WTC11 (cell line): Measurements from ENCODE around the gene PPP2R5A.

ENCODE experiments used
- CREB1 ChIP-seq: sonication (generic); formaldehyde crosslinking; IDR thresholded peaks from 2 replicates; pipeline ENCODE4 v1.8.0; 2023; ENCODE audit warnings: mild to moderate bottlenecking, missing genetic modification reagents
- CTCF ChIP-seq: fragments of 200-600 bp; IDR thresholded peaks from 2 replicates; pipeline ENCODE4 v1.8.0; 2022; ENCODE audit warnings: antibody characterized with exemption
- E2F4 ChIP-seq: sonication (generic); formaldehyde crosslinking; IDR thresholded peaks from 2 replicates; pipeline ENCODE4 v1.8.1; 2022; ENCODE audit warnings: low read depth, mild to moderate bottlenecking, moderate library complexity, missing genetic modification reagents, borderline replicate concordance
- ELF4 ChIP-seq: sonication (generic); formaldehyde crosslinking; IDR thresholded peaks from 2 replicates; pipeline ENCODE4 v1.8.1; 2022; ENCODE audit warnings: low read depth, mild to moderate bottlenecking, moderate library complexity, missing genetic modification reagents
- JUN ChIP-seq: sonication (generic); formaldehyde crosslinking; IDR thresholded peaks from 2 replicates; pipeline ENCODE4 v1.8.0; 2023; ENCODE audit warnings: mild to moderate bottlenecking, missing genetic modification reagents
- NFYB ChIP-seq: sonication (generic); formaldehyde crosslinking; conservative IDR thresholded peaks from 2 replicates; pipeline ENCODE4 v1.8.0; 2022; ENCODE audit warnings: low read depth, missing genetic modification reagents
- NR3C1 ChIP-seq: sonication (generic); formaldehyde crosslinking; conservative IDR thresholded peaks from 2 replicates; pipeline ENCODE4 v1.8.1; 2023; ENCODE audit warnings: low read depth, mild to moderate bottlenecking, missing genetic modification reagents
- PRDM15 ChIP-seq: sonication (generic); formaldehyde crosslinking; IDR thresholded peaks from 2 replicates; pipeline ENCODE4 v1.8.0; 2022; ENCODE audit warnings: missing genetic modification reagents
- RELA ChIP-seq: sonication (generic); formaldehyde crosslinking; IDR thresholded peaks from 2 replicates; pipeline ENCODE4 v1.8.1; 2022; ENCODE audit warnings: missing genetic modification reagents, mild to moderate bottlenecking, borderline replicate concordance
- TCF7 ChIP-seq: sonication (generic); formaldehyde crosslinking; IDR thresholded peaks from 2 replicates; pipeline ENCODE4 v1.8.0; 2022; ENCODE audit warnings: mild to moderate bottlenecking, low read depth, missing genetic modification reagents, moderate library complexity
- TF ChIP-seq, protein P1 (sequence below): sonication (generic); formaldehyde crosslinking; IDR thresholded peaks from 2 replicates; pipeline ENCODE4 v1.8.1; 2023; ENCODE audit warnings: mild to moderate bottlenecking, missing genetic modification reagents, moderate library complexity
- TF ChIP-seq, protein P2 (sequence below): sonication (generic); formaldehyde crosslinking; IDR thresholded peaks from 2 replicates; pipeline ENCODE4 v1.8.1; 2023; ENCODE audit warnings: mild to moderate bottlenecking, missing genetic modification reagents
- TF ChIP-seq, protein P3 (sequence below): sonication (generic); formaldehyde crosslinking; conservative IDR thresholded peaks from 2 replicates; pipeline ENCODE4 v1.8.1; 2022; ENCODE audit warnings: mild to moderate bottlenecking, missing genetic modification reagents

DNA sequence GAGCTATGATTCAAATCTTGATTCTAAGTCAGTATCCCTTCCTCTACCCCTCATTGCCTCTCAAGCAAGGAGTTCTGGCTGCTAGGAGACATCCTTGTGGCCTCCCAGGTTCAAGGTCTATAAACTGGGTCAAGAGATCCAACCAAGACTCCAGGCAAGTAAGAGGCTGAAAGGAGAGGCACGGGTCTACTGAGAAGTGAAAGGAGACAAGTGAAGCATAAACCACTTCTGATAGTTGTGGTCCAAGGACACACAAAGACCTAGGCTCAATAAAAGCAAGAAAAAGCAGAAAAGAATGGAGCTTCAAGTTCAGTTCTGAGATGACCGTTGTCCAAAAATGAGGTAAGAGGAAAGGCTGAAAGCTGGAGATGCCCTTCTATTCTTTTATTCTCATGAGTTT is 17.8 kb upstream of the PPP2R5A start:
- no peak for TF ChIP-seq CTCF
- no peak for TF ChIP-seq NR3C1 (CRISPR knock-in tag)
- TF ChIP-seq ELF4 (CRISPR knock-in tag): no peak
- TF ChIP-seq, protein P1, sequence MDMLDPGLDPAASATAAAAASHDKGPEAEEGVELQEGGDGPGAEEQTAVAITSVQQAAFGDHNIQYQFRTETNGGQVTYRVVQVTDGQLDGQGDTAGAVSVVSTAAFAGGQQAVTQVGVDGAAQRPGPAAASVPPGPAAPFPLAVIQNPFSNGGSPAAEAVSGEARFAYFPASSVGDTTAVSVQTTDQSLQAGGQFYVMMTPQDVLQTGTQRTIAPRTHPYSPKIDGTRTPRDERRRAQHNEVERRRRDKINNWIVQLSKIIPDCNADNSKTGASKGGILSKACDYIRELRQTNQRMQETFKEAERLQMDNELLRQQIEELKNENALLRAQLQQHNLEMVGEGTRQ: no peak
- TF ChIP-seq NFYB (CRISPR knock-in tag): no peak
- TF ChIP-seq, protein P2, sequence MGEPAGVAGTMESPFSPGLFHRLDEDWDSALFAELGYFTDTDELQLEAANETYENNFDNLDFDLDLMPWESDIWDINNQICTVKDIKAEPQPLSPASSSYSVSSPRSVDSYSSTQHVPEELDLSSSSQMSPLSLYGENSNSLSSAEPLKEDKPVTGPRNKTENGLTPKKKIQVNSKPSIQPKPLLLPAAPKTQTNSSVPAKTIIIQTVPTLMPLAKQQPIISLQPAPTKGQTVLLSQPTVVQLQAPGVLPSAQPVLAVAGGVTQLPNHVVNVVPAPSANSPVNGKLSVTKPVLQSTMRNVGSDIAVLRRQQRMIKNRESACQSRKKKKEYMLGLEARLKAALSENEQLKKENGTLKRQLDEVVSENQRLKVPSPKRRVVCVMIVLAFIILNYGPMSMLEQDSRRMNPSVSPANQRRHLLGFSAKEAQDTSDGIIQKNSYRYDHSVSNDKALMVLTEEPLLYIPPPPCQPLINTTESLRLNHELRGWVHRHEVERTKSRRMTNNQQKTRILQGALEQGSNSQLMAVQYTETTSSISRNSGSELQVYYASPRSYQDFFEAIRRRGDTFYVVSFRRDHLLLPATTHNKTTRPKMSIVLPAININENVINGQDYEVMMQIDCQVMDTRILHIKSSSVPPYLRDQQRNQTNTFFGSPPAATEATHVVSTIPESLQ (CRISPR knock-in tag): no peak
- no peak for TF ChIP-seq PRDM15 (CRISPR knock-in tag)
- no peak for TF ChIP-seq JUN (CRISPR knock-in tag)
- TF ChIP-seq E2F4 (CRISPR knock-in tag): no peak
- no peak for TF ChIP-seq RELA
- no peak for TF ChIP-seq CREB1 (CRISPR knock-in tag)
- no peak for TF ChIP-seq TCF7 (CRISPR knock-in tag)
- TF ChIP-seq, protein P3, sequence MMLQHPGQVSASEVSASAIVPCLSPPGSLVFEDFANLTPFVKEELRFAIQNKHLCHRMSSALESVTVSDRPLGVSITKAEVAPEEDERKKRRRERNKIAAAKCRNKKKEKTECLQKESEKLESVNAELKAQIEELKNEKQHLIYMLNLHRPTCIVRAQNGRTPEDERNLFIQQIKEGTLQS: no peak
